Heart left ventricle (tissue), 13 donors: Measurements from ENCODE around the gene RIIAD1.

Source experiments
- CTCF ChIP-seq, 12 donors: fragments of 200-600 bp; sonication (generic) in 4 of 12; IDR thresholded peaks; one replicate each; pipeline versions ENCODE4 v1.5.0 to v1.8.0; 2018 to 2022; ENCODE audit warnings: antibody characterized with exemption in 12 of 12, mild to moderate bottlenecking in 5 of 12
- POLR2A ChIP-seq, 2 donors: fragments of 450-650 bp; IDR thresholded peaks; one replicate each; pipeline ENCODE4 v1.6.1; 2017; ENCODE audit warnings: antibody characterized with exemption in 2 of 2, mild to moderate bottlenecking in 2 of 2, moderate library complexity in 2 of 2
- donor health status: ischemic (EF 13 %, LVEDD 7.1; RV severe dilation, severe dysfunction).
- donor health status: DM: no; HTN: yes; CAD: no.
- donor health status: DM: no; HTN: no; CAD: no.
- donor health status: ischemic (EF 25% LVEDD 6.9; RV normal size, moderate dysfunction).
- donor health status: ischemic (EF 25% LVEDD 5.7; RV mildly dilated, moderate dysfunction).
- donor health status: ischemic (EF 35%, LVEDD 5.7; RV mildly dilated, moderate dysfunction).
- donor health status: nonischemic (EF 11% LVEDD 7.7; RV severe dilation, severe dysfunction).
- donor health status: DM: yes; HTN: yes; CAD: no.
- donor health status: PGD.
- donor health status: ischemic (EF 29% LVEDD 5.4; RV normal size, mild dysfunction).
- donor health status: nonischemic (EF 23%, LVEDD 6.1; RV moderate dilation, normal function).

- TF ChIP-seq CTCF (IDR thresholded peaks at IDR 0.05) (no peak), POLR2A (IDR thresholded peaks at IDR 0.05) (no peak)
Observed at GRCh38 chr1:151716771-151717631, 4.3 kb upstream of the RIIAD1 start, which contains the start of gene CELF3.
